ENCODE results near the gene LAMB3. TPM values are rescaled to one million over a fixed set of nuclear protein-coding genes. Genes with fewer than 3 reads are reported as not detected.

Gene LAMB3
- total RNA-seq, 1 experiment from 2014 or later, result 473 TPM

DNA sequence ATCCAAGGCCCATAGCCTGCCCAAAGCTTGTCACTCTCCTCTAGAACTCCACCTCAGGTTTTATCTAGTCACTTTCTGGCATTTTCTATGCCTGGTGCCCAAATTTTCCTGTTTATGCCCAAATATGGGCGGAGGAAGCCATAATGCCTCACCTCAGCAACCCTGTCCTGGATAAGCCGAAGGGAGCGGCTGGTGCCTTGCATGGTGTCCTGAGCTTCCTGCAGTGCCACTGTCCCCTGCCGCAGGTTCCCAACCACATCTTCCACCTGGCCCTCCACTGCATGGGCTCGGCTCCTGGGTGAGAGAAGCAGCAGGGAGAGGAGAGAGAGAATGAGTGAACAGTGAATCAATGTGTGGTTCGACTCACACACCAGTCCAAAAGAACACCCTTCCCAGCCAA, 34.5 kb downstream of the LAMB3 start:
- TF ChIP-seq EZH2 (IDR thresholded peaks at IDR 0.05; ENCODE audit: low read length, unreplicated experiment) (no peak), EZH2phosphoT487 (IDR thresholded peaks at IDR 0.05; ENCODE audit: borderline replicate concordance, low read length) (no peak), CTCF (conservative IDR thresholded peaks at IDR 0.05; ENCODE audit: low read depth, low read length) (no peak)
- Histone ChIP-seq H2AFZ (ENCODE audit: low read length) (no peak overlapping the region), H3K4me2 (ENCODE audit: low read length) (no peak overlapping the region), H4K20me1 (ENCODE audit: low read length) (peaks cover 44% of the 10 kb centered on the region), H3K4me3 (ENCODE audit: low read length) (no peak overlapping the region), H3K4me1 (ENCODE audit: insufficient read depth, low read length) (no peaks in the 10 kb centered on the region), H3F3A (ENCODE audit: low read length, unreplicated experiment) (peaks cover 31% of the 10 kb centered on the region), H3K79me2 (ENCODE audit: low read length) (no peaks in the 10 kb centered on the region), H3K27ac (ENCODE audit: low read length) (no peak overlapping the region), H3K9me2 (replicated peaks; ENCODE audit: low read length) (no peaks in the 10 kb centered on the region), H3K9ac (ENCODE audit: low read length) (no peak overlapping the region), H3K27me3 (ENCODE audit: low read length) (no peaks in the 10 kb centered on the region), H3K36me3 (ENCODE audit: low read depth, low read length) (peaks cover 92% of the 10 kb centered on the region), H3K9me3 (ENCODE audit: low read length) (no peaks in the 10 kb centered on the region)
- ChIA-PET CTCF (interaction anchor here (1.1 kb wide), 1 partner anchor 48 kb away, joined by 4 read pairs; no protein-coding TSS in a partner anchor), POLR2A (ENCODE audit: unreplicated experiment) (no interaction called here)
- no TSS peak for BruUV-seq (replicated peaks)
- no peak for ATAC-seq
- no peak for DNase-seq
- intact Hi-C loops (cut with micrococcal nuclease), result no loop called here

GRCh38 chr1:209617047-209617673, 35.1 kb downstream of the LAMB3 start:
- POLR2A ChIA-PET (ENCODE audit: unreplicated experiment), result no interaction called here

DNA sequence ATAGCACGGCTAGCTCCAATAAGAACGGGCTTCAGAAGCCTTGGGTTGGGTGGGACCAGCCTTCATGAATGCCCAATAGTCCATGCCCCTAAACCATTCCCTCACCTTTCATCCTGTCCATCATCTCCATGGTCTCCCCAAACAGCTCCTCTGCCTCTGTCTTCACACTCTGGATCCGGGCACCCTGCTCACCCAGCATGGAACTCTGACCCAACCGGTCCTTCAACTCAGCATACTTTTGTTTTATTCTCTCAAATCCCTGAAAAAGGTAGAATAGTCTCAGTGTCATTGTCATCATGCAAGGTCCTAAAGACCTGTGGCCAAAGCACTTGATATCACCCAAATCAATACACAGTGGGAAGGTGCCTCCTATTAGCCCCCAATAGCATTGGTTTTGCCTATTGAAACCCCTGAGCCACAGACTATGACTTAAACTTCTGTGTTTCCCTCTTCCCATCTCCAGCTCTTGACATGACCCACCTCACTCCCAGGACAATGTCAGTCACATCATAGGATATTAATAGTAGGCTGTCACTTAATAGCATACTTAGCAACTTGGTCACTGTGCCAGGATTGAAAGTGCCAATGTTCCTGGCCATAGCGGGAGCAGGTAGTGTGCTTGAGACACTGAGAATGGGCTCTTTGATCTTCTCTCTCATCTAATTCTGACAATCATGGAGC, 35.7 kb downstream of the LAMB3 start:
- no peak overlapping the region for H3K27ac ChIP-seq (ENCODE audit: low read length)
- no peak overlapping the region for H2AFZ ChIP-seq (ENCODE audit: low read length)
- ATAC-seq (no peak), DNase-seq (no peak)
- H3K4me3 ChIP-seq (ENCODE audit: low read length), result no peak overlapping the region
- H4K20me1 ChIP-seq (ENCODE audit: low read length), result peaks cover 31% of the 10 kb centered on the region
- ChIA-PET POLR2A (ENCODE audit: unreplicated experiment) (no interaction called here), CTCF (interaction anchor here (1.1 kb wide), 1 partner anchor 47 kb away, joined by 4 read pairs; no protein-coding TSS in a partner anchor)
- no TSS peak for BruUV-seq (replicated peaks)
- intact Hi-C loops (cut with micrococcal nuclease), result no loop called here
- H3K4me1 ChIP-seq (ENCODE audit: insufficient read depth, low read length), result no peaks in the 10 kb centered on the region
- no peak for TF ChIP-seq EZH2 (IDR thresholded peaks at IDR 0.05; ENCODE audit: low read length, unreplicated experiment)
- no peak for TF ChIP-seq CTCF (conservative IDR thresholded peaks at IDR 0.05; ENCODE audit: low read depth, low read length)
- TF ChIP-seq EZH2phosphoT487 (IDR thresholded peaks at IDR 0.05; ENCODE audit: borderline replicate concordance, low read length), result no peak
- no peak overlapping the region for H3K4me2 ChIP-seq (ENCODE audit: low read length)
- H3K9me3 ChIP-seq (ENCODE audit: low read length), result no peaks in the 10 kb centered on the region
- H3K79me2 ChIP-seq (ENCODE audit: low read length), result no peaks in the 10 kb centered on the region
- H3K9me2 ChIP-seq (replicated peaks; ENCODE audit: low read length), result no peaks in the 10 kb centered on the region
- peaks cover 32% of the 10 kb centered on the region for H3F3A ChIP-seq (ENCODE audit: low read length, unreplicated experiment)
- H3K27me3 ChIP-seq (ENCODE audit: low read length), result no peaks in the 10 kb centered on the region
- H3K36me3 ChIP-seq (ENCODE audit: low read depth, low read length), result peaks cover 80% of the 10 kb centered on the region
- H3K9ac ChIP-seq (ENCODE audit: low read length), result no peak overlapping the region

More at GRCh38 chr1:209617047-209617673, 35.1 kb downstream of the LAMB3 start:
- ATAC-seq (no peak), DNase-seq (no peak)
- no peaks in the 10 kb centered on the region for H3K27me3 ChIP-seq (ENCODE audit: low read length)
- no peak overlapping the region for H3K9ac ChIP-seq (ENCODE audit: low read length)
- H3F3A ChIP-seq (ENCODE audit: low read length, unreplicated experiment), result peaks cover 32% of the 10 kb centered on the region
- peaks cover 38% of the 10 kb centered on the region for H4K20me1 ChIP-seq (ENCODE audit: low read length)
- CTCF ChIA-PET, result interaction anchor here (1.1 kb wide), 1 partner anchor 48 kb away, joined by 4 read pairs; no protein-coding TSS in a partner anchor
- H3K4me2 ChIP-seq (ENCODE audit: low read length), result no peak overlapping the region
- no peaks in the 10 kb centered on the region for H3K4me1 ChIP-seq (ENCODE audit: insufficient read depth, low read length)
- no TSS peak for BruUV-seq (replicated peaks)
- intact Hi-C loops (cut with micrococcal nuclease), result no loop called here
- no peaks in the 10 kb centered on the region for H3K9me3 ChIP-seq (ENCODE audit: low read length)
- peaks cover 86% of the 10 kb centered on the region for H3K36me3 ChIP-seq (ENCODE audit: low read depth, low read length)
- TF ChIP-seq EZH2phosphoT487 (IDR thresholded peaks at IDR 0.05; ENCODE audit: borderline replicate concordance, low read length), result no peak
- no peak overlapping the region for H3K27ac ChIP-seq (ENCODE audit: low read length)
- H2AFZ ChIP-seq (ENCODE audit: low read length), result no peak overlapping the region
- no peaks in the 10 kb centered on the region for H3K9me2 ChIP-seq (replicated peaks; ENCODE audit: low read length)
- H3K4me3 ChIP-seq (ENCODE audit: low read length), result no peak overlapping the region
- H3K79me2 ChIP-seq (ENCODE audit: low read length), result no peaks in the 10 kb centered on the region

Measured in PC-3 (cell line).